HUES48 (cell line): Measurements from ENCODE around the gene DLX1.

Experiments
- H3K27ac ChIP-seq: one replicate; pipeline ENCODE4 v1.7.0; 2013; ENCODE audit warnings: low read depth, low read length, inconsistent platforms
- H3K27me3 ChIP-seq: 2 replicates; pipeline ENCODE4 v1.6.1; 2013; ENCODE audit warnings: mild to moderate bottlenecking, low read length; ENCODE audit not compliant: control insufficient read depth, insufficient read depth
- H3K36me3 ChIP-seq: 2 replicates; pipeline ENCODE4 v1.6.1; 2013; ENCODE audit warnings: low read length; ENCODE audit not compliant: control insufficient read depth, insufficient read depth
- H3K4me1 ChIP-seq: 2 replicates; pipeline ENCODE4 v1.6.1; 2013; ENCODE audit warnings: mild to moderate bottlenecking, low read length; ENCODE audit not compliant: control insufficient read depth, insufficient read depth
- H3K4me3 ChIP-seq: 2 replicates; pipeline ENCODE4 v1.5.1; 2013; ENCODE audit warnings: mild to moderate bottlenecking, low read depth, low read length
- H3K9ac ChIP-seq: 2 replicates; pipeline ENCODE4 v1.6.1; 2013; ENCODE audit warnings: mild to moderate bottlenecking, low read depth, low read length, moderate library complexity
- H3K9me3 ChIP-seq: 2 replicates; pipeline ENCODE4 v1.6.1; 2013; ENCODE audit warnings: low read length; ENCODE audit not compliant: control insufficient read depth, insufficient read depth

DLX1 gene

GRCh38 chr2:172085460-172086159 is at the start of gene DLX1:
DLX1 (plus strand) TSS chr2:172085507; CDS start chr2:172085678, 171 bp downstream.
- peaks cover 100% of the 10 kb centered on the region for H3K27me3 ChIP-seq
- H3K9ac ChIP-seq = no peak within 1 kb of the TSS
- H3K9me3 ChIP-seq = no peaks in the 10 kb centered on the region
- peak within 1 kb of the TSS; percentile 56 for H3K4me3 ChIP-seq
- H3K36me3 ChIP-seq = no peaks in the 10 kb centered on the region
- H3K4me1 ChIP-seq = peaks cover 61% of the 10 kb centered on the region
- no peak within 1 kb of the TSS for H3K27ac ChIP-seq

- no peaks in the 10 kb centered on the region for H3K36me3 ChIP-seq
- H3K27me3 ChIP-seq = no peaks in the 10 kb centered on the region
- H3K9me3 ChIP-seq = 0 out of 2 replicates have a peak, but pooled peaks cover 3% of the 10 kb centered on the region
- no peak overlapping the region for H3K9ac ChIP-seq
- H3K4me1 ChIP-seq = no peaks in the 10 kb centered on the region
- no peak overlapping the region for H3K27ac ChIP-seq
- H3K4me3 ChIP-seq = no peak overlapping the region
Observed at GRCh38 chr2:172038121-172038520, 47.2 kb upstream of the DLX1 start.

- Histone ChIP-seq H3K27me3 (no peaks in the 10 kb centered on the region), H3K4me1 (no peaks in the 10 kb centered on the region), H3K9me3 (0 out of 2 replicates have a peak, but pooled peaks cover 3% of the 10 kb centered on the region), H3K4me3 (no peak overlapping the region), H3K27ac (no peak overlapping the region), H3K36me3 (no peaks in the 10 kb centered on the region), H3K9ac (no peak overlapping the region)
Observed at GRCh38 chr2:172038604-172039003, 46.7 kb upstream of the DLX1 start.

GRCh38 chr2:172039011-172039704 is 46.1 kb upstream of the DLX1 start:
- no peaks in the 10 kb centered on the region for H3K4me1 ChIP-seq
- 0 out of 2 replicates have a peak, but pooled peaks cover 3% of the 10 kb centered on the region for H3K9me3 ChIP-seq
- H3K4me3 ChIP-seq = no peak overlapping the region
- H3K9ac ChIP-seq = no peak overlapping the region
- no peaks in the 10 kb centered on the region for H3K27me3 ChIP-seq
- H3K36me3 ChIP-seq = no peaks in the 10 kb centered on the region
- no peak overlapping the region for H3K27ac ChIP-seq

GRCh38 chr2:172040311-172040710 is 45.0 kb upstream of the DLX1 start:
- 0 out of 2 replicates have a peak, but pooled peaks cover 3% of the 10 kb centered on the region for H3K9me3 ChIP-seq
- no peak overlapping the region for H3K4me3 ChIP-seq
- no peaks in the 10 kb centered on the region for H3K4me1 ChIP-seq
- no peaks in the 10 kb centered on the region for H3K36me3 ChIP-seq
- no peak overlapping the region for H3K27ac ChIP-seq
- no peaks in the 10 kb centered on the region for H3K27me3 ChIP-seq
- H3K9ac ChIP-seq = no peak overlapping the region

GRCh38 chr2:172046080-172046678 is 39.1 kb upstream of the DLX1 start:
- Histone ChIP-seq H3K27me3 (no peaks in the 10 kb centered on the region), H3K9me3 (0 out of 2 replicates have a peak, but pooled peaks cover 3% of the 10 kb centered on the region), H3K4me3 (no peak overlapping the region), H3K36me3 (no peaks in the 10 kb centered on the region), H3K9ac (no peak overlapping the region), H3K27ac (no peak overlapping the region), H3K4me1 (peaks cover 9% of the 10 kb centered on the region; the same call in 1 of the 2 replicates)

GRCh38 chr2:172046866-172047565 is 38.3 kb upstream of the DLX1 start:
- Histone ChIP-seq H3K9ac (no peak overlapping the region), H3K9me3 (0 out of 2 replicates have a peak, but pooled peaks cover 3% of the 10 kb centered on the region), H3K4me1 (peaks cover 9% of the 10 kb centered on the region; the same call in 1 of the 2 replicates), H3K27me3 (no peaks in the 10 kb centered on the region), H3K4me3 (no peak overlapping the region), H3K27ac (no peak overlapping the region), H3K36me3 (no peaks in the 10 kb centered on the region)

- Histone ChIP-seq H3K36me3 (no peaks in the 10 kb centered on the region), H3K9ac (no peak overlapping the region), H3K9me3 (0 out of 2 replicates have a peak, but pooled peaks cover under 1% of the 10 kb centered on the region), H3K27ac (no peak overlapping the region), H3K27me3 (no peaks in the 10 kb centered on the region), H3K4me1 (peaks cover 9% of the 10 kb centered on the region; the same call in 1 of the 2 replicates), H3K4me3 (no peak overlapping the region)
Observed at GRCh38 chr2:172047566-172048507, 37.5 kb upstream of the DLX1 start.

- Histone ChIP-seq H3K4me3 (no peak overlapping the region), H3K4me1 (peaks cover 9% of the 10 kb centered on the region; the same call in 1 of the 2 replicates), H3K27me3 (no peaks in the 10 kb centered on the region)
Observed at GRCh38 chr2:172048508-172049503, 36.5 kb upstream of the DLX1 start.

More at GRCh38 chr2:172048508-172049503, 36.5 kb upstream of the DLX1 start:
- H3K9ac ChIP-seq = no peak overlapping the region
- H3K9me3 ChIP-seq = no peaks in the 10 kb centered on the region
- no peak overlapping the region for H3K27ac ChIP-seq
- no peaks in the 10 kb centered on the region for H3K36me3 ChIP-seq
